Hepatocyte (in vitro differentiated cells): Measurements from ENCODE around the gene AVEN.

Experiments used
- CTCF ChIP-seq: fragments of 200-600 bp; sonication (generic); IDR thresholded peaks from 2 replicates; pipeline ENCODE4 v1.5.1; 2016; ENCODE audit warnings: antibody characterized with exemption, mild to moderate bottlenecking; ENCODE audit not compliant: poor library complexity
- EZH2phosphoT487 ChIP-seq: fragments of 200-600 bp; sonication (generic); IDR thresholded peaks from one replicate; pipeline ENCODE4 v1.6.1; 2018; ENCODE audit warnings: antibody characterized with exemption, mild to moderate bottlenecking, low read depth, moderate library complexity; ENCODE audit not compliant: unreplicated experiment, severe bottlenecking

- TF ChIP-seq CTCF (no peak), EZH2phosphoT487 (no peak)
Observed at GRCh38 chr15:34010921-34011320, 28.1 kb downstream of the AVEN start.
